Mammary epithelial cell (primary cell): Measurements from ENCODE around the gene SFT2D3.

ENCODE experiments used
- EZH2 ChIP-seq: IDR thresholded peaks from 2 replicates; pipeline ENCODE4 v1.6.1; 2012; ENCODE audit warnings: low read length, inconsistent platforms, borderline replicate concordance
- TF ChIP-seq, protein P1 (sequence below), 2 donors: IDR thresholded peaks in 1 of 2; conservative IDR thresholded peaks in 1 of 2; 2 replicates each; pipeline ENCODE4 v1.5.1; 2011 to 2012; ENCODE audit warnings: inconsistent platforms in 2 of 2, low read length in 2 of 2, mild to moderate bottlenecking in 2 of 2, control low read depth in 1 of 2, low read depth in 1 of 2; ENCODE audit not compliant: insufficient read depth in 1 of 2; ENCODE audit errors: extremely low read depth in 1 of 2

GRCh38 chr2:127654838-127655175 is 46.5 kb upstream of the SFT2D3 start:
- TF ChIP-seq, protein P1, sequence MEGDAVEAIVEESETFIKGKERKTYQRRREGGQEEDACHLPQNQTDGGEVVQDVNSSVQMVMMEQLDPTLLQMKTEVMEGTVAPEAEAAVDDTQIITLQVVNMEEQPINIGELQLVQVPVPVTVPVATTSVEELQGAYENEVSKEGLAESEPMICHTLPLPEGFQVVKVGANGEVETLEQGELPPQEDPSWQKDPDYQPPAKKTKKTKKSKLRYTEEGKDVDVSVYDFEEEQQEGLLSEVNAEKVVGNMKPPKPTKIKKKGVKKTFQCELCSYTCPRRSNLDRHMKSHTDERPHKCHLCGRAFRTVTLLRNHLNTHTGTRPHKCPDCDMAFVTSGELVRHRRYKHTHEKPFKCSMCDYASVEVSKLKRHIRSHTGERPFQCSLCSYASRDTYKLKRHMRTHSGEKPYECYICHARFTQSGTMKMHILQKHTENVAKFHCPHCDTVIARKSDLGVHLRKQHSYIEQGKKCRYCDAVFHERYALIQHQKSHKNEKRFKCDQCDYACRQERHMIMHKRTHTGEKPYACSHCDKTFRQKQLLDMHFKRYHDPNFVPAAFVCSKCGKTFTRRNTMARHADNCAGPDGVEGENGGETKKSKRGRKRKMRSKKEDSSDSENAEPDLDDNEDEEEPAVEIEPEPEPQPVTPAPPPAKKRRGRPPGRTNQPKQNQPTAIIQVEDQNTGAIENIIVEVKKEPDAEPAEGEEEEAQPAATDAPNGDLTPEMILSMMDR (conservative IDR thresholded peaks at IDR 0.05 in 1 of 2, IDR thresholded peaks at IDR 0.05 in 1 of 2; ENCODE audit: extremely low read depth in 1 of 2, insufficient read depth in 1 of 2, low read depth in 1 of 2, low read length in 2 of 2) = no peak
- no peak for TF ChIP-seq EZH2
